H1 (cell line): ENCODE measurements around the gene MYL2. TPM values are rescaled to one million over a fixed set of nuclear protein-coding genes. Genes with fewer than 3 reads are reported as not detected.

Source experiments
- CTCF ChIA-PET: fragments of 300-600 bp; sonication (Branson Sonifier 250); formaldehyde crosslinking; loops from one replicate; lab custom pipeline; 2021; ENCODE audit not compliant: partially characterized antibody; lab: Charles Lee
- POLR2A ChIA-PET: fragments of 300-600 bp; sonication (Branson Sonifier 250); formaldehyde crosslinking; loops from one replicate; lab custom pipeline; 2021; ENCODE audit warnings: inconsistent platforms; ENCODE audit not compliant: partially characterized antibody; lab: Charles Lee
- DNase-seq, 2 experiments: peaks; one replicate each; pipeline versions ENCODE4 v3.0.0 to v3.0.0-alpha.2; 2010 to 2022; ENCODE audit warnings: low spot score in 2 of 2, low read depth in 1 of 2, mixed read lengths in 1 of 2
- FAIRE-seq: peaks from 2 replicates; lab custom pipeline; 2011; peaks lifted over from hg19 to GRCh38; lab: Jason Lieb, UNC
- H2AFZ ChIP-seq: 2 replicates; pipeline ENCODE4 v1.8.1; 2012; ENCODE audit warnings: low read length, inconsistent platforms
- H2AK5ac ChIP-seq: 2 replicates; pipeline ENCODE4 v1.6.1; 2013; ENCODE audit warnings: low read depth, low read length
- H2BK120ac ChIP-seq: replicated peaks from 2 replicates; pipeline ENCODE3; 2013; ENCODE audit warnings: low read depth, low read length, inconsistent platforms
- H2BK12ac ChIP-seq: 2 replicates; pipeline ENCODE4 v1.6.1; 2013; ENCODE audit warnings: low read depth, low read length
- H2BK15ac ChIP-seq: 2 replicates; pipeline ENCODE4 v1.6.1; 2013; ENCODE audit warnings: low read length
- H2BK20ac ChIP-seq: 2 replicates; pipeline ENCODE4 v1.6.1; 2013; ENCODE audit warnings: low read length
- H2BK5ac ChIP-seq: 2 replicates; pipeline ENCODE4 v1.6.1; 2013; ENCODE audit warnings: low read depth, low read length
- H3K14ac ChIP-seq: 2 replicates; pipeline ENCODE4 v1.6.1; 2013; ENCODE audit warnings: inconsistent platforms; ENCODE audit not compliant: insufficient read length
- H3K18ac ChIP-seq: 2 replicates; pipeline ENCODE4 v1.6.1; 2013; ENCODE audit warnings: low read length; ENCODE audit errors: extremely low read depth
- H3K23ac ChIP-seq: 2 replicates; pipeline ENCODE4 v1.6.1; 2013; ENCODE audit warnings: inconsistent platforms; ENCODE audit not compliant: insufficient read length
- H3K23me2 ChIP-seq: 2 replicates; pipeline ENCODE4 v1.6.1; 2013; ENCODE audit warnings: low read depth, low read length
- H3K27ac ChIP-seq: 2 replicates; pipeline ENCODE4 v1.6.1; 2011; ENCODE audit warnings: low read depth, low read length, inconsistent platforms
- H3K27me3 ChIP-seq, 4 experiments: replicated peaks in 1 of 4; 1 replicate in 1 of 4; 2 replicates in 3 of 4; pipeline versions ENCODE4 v1.6.1 to v1.8.1; 2011 to 2013; ENCODE audit warnings: low read length in 3 of 4, mild to moderate bottlenecking in 3 of 4, inconsistent platforms in 2 of 4, mixed read lengths in 2 of 4, moderate library complexity in 1 of 4; ENCODE audit not compliant: control insufficient read depth in 3 of 4, insufficient read depth in 3 of 4; ENCODE audit errors: extremely low read depth in 1 of 4
- H3K36me3 ChIP-seq, 4 experiments: 2 replicates each; pipeline versions ENCODE4 v1.6.1 to v1.8.1; 2011 to 2013; ENCODE audit warnings: mild to moderate bottlenecking in 4 of 4, low read length in 3 of 4, moderate library complexity in 2 of 4, control low read depth in 1 of 4, inconsistent platforms in 1 of 4; ENCODE audit not compliant: insufficient read depth in 4 of 4, control insufficient read depth in 2 of 4
- H3K4ac ChIP-seq: replicated peaks from 2 replicates; pipeline ENCODE3; 2013; ENCODE audit warnings: low read length, low read depth, mixed read lengths, inconsistent platforms; ENCODE audit not compliant: insufficient read length
- H3K4me1 ChIP-seq, 4 experiments: replicated peaks in 1 of 4; 1 replicate in 1 of 4; 2 replicates in 3 of 4; pipeline versions ENCODE4 v1.6.1 to v1.8.1; 2011 to 2013; ENCODE audit warnings: low read length in 3 of 4, inconsistent platforms in 2 of 4, mixed read lengths in 1 of 4; ENCODE audit not compliant: insufficient read depth in 4 of 4, control insufficient read depth in 3 of 4
- H3K4me2 ChIP-seq, 2 experiments: 2 replicates each; pipeline versions ENCODE4 v1.6.1 to v1.8.1; 2011 to 2013; ENCODE audit warnings: low read depth in 2 of 2, low read length in 2 of 2, control low read depth in 1 of 2, inconsistent platforms in 1 of 2, mild to moderate bottlenecking in 1 of 2; ENCODE audit not compliant: insufficient read depth in 1 of 2
- H3K4me3 ChIP-seq, 4 experiments: fragments of 200-600, 300-600 bp in 1 of 4; sonication (generic), shearing (Covaris generic), sonication (Bioruptor Twin) in 1 of 4; 2 replicates each; pipeline versions ENCODE4 v1.5.1 to v1.8.1; 2011 to 2016; ENCODE audit warnings: low read length in 4 of 4, low read depth in 3 of 4, control low read depth in 2 of 4, inconsistent platforms in 2 of 4, mild to moderate bottlenecking in 2 of 4, mixed read lengths in 1 of 4, moderate library complexity in 1 of 4; ENCODE audit not compliant: insufficient read depth in 2 of 4; ENCODE audit errors: extremely low read depth in 1 of 4
- H3K56ac ChIP-seq: replicated peaks from 2 replicates; pipeline ENCODE3; 2013; ENCODE audit warnings: low read depth, mild to moderate bottlenecking, mixed read lengths, low read length, inconsistent platforms; ENCODE audit not compliant: insufficient read length
- H3K79me1 ChIP-seq: 2 replicates; pipeline ENCODE4 v1.6.1; 2013; ENCODE audit warnings: low read depth, low read length, control low read depth
- H3K79me2 ChIP-seq, 2 experiments: 2 replicates each; pipeline versions ENCODE4 v1.6.1 to v1.8.1; 2012 to 2013; ENCODE audit warnings: low read length in 2 of 2, mild to moderate bottlenecking in 2 of 2, inconsistent platforms in 1 of 2; ENCODE audit not compliant: insufficient read depth in 2 of 2, control insufficient read depth in 1 of 2
- H3K9ac ChIP-seq, 4 experiments: replicated peaks in 1 of 4; 1 replicate in 1 of 4; 2 replicates in 3 of 4; pipeline versions ENCODE4 v1.6.1 to v1.8.1; 2011 to 2013; ENCODE audit warnings: low read depth in 3 of 4, low read length in 3 of 4, control low read depth in 2 of 4, mild to moderate bottlenecking in 2 of 4, moderate library complexity in 2 of 4, inconsistent platforms in 1 of 4; ENCODE audit errors: extremely low read depth in 1 of 4
- H3K9me3 ChIP-seq, 2 experiments: 2 replicates each; pipeline versions ENCODE4 v1.6.1 to v1.8.1; 2012 to 2013; ENCODE audit warnings: mild to moderate bottlenecking in 2 of 2, moderate library complexity in 2 of 2, control low read depth in 1 of 2, inconsistent platforms in 1 of 2, low read depth in 1 of 2, low read length in 1 of 2, mixed read lengths in 1 of 2; ENCODE audit not compliant: insufficient read depth in 2 of 2
- H4K20me1 ChIP-seq, 2 experiments: replicated peaks in 1 of 2; 2 replicates each; pipeline versions ENCODE3 to v1.8.1; 2011 to 2013; ENCODE audit warnings: inconsistent platforms in 2 of 2, low read length in 2 of 2, mild to moderate bottlenecking in 1 of 2; ENCODE audit not compliant: insufficient read depth in 2 of 2, control insufficient read depth in 1 of 2
- H4K5ac ChIP-seq: 2 replicates; pipeline ENCODE4 v1.6.1; 2013; ENCODE audit warnings: low read length, low read depth, mixed read lengths, inconsistent platforms; ENCODE audit not compliant: insufficient read length
- H4K8ac ChIP-seq: 2 replicates; pipeline ENCODE4 v1.8.0; 2013; ENCODE audit warnings: mild to moderate bottlenecking, moderate library complexity, low read length, inconsistent platforms; ENCODE audit not compliant: insufficient read depth; ENCODE audit errors: extremely low read depth
- H4K91ac ChIP-seq: replicated peaks from 2 replicates; pipeline ENCODE3; 2013; ENCODE audit warnings: low read length, mixed read lengths, inconsistent platforms; ENCODE audit not compliant: insufficient read length
- ASH2L ChIP-seq: fragments of 200-600, 300-600 bp; sonication (generic); IDR thresholded peaks from one replicate; pipeline ENCODE4 v1.7.1; 2017; ENCODE audit warnings: low read length
- ATF2 ChIP-seq: IDR thresholded peaks from 2 replicates; pipeline ENCODE4 v1.6.1; 2012; ENCODE audit warnings: low read length, inconsistent platforms
- CHD2 ChIP-seq: IDR thresholded peaks from 2 replicates; pipeline ENCODE4 v1.6.1; 2012; ENCODE audit warnings: low read length, improper control_type of control experiment
- CREB1 ChIP-seq: IDR thresholded peaks from 2 replicates; pipeline ENCODE4 v1.6.1; 2012; ENCODE audit warnings: inconsistent platforms
- CTBP2 ChIP-seq: IDR thresholded peaks from 2 replicates; pipeline ENCODE4 v1.7.0; 2011; ENCODE audit warnings: borderline replicate concordance, mild to moderate bottlenecking, moderate library complexity, mixed read lengths, low read length; ENCODE audit not compliant: insufficient read depth, insufficient read length
- HDAC6 ChIP-seq: IDR thresholded peaks from one replicate; pipeline ENCODE4 v1.7.1; 2012; ENCODE audit warnings: low read depth, mild to moderate bottlenecking, inconsistent platforms, low read length, moderate library complexity
- KDM5A ChIP-seq: fragments of 200-600 bp; IDR thresholded peaks from 2 replicates; pipeline ENCODE4 v1.7.1; 2012; ENCODE audit warnings: mild to moderate bottlenecking, low read length, inconsistent platforms, mixed read lengths
- MAX ChIP-seq: IDR thresholded peaks from 2 replicates; pipeline ENCODE4 v1.6.1; 2012; ENCODE audit warnings: inconsistent platforms
- PHF8 ChIP-seq: fragments of 200-600 bp; sonication (generic); conservative IDR thresholded peaks from 2 replicates; pipeline ENCODE4 v1.7.1; 2012; ENCODE audit warnings: low read depth, mild to moderate bottlenecking, inconsistent platforms, low read length, moderate library complexity
- SP1 ChIP-seq: IDR thresholded peaks from 2 replicates; pipeline ENCODE4 v1.6.1; 2011; ENCODE audit warnings: low read depth, low read length
- TEAD4 ChIP-seq: IDR thresholded peaks from 2 replicates; pipeline ENCODE4 v1.6.1; 2012; ENCODE audit warnings: low read depth, low read length, inconsistent platforms, mixed read lengths
- WGBS, 2 experiments: shearing (Covaris generic) in 1 of 2; methylation state at CpG; one replicate each; pipeline versions ENCODE4 v1.1.6 to v1.1.7; 2013 to 2015; ENCODE audit warnings: low lambda C conversion rate in 2 of 2, mixed read lengths in 2 of 2, inconsistent platforms in 1 of 2, low coverage in 1 of 2, missing lambda C conversion rate in 1 of 2; ENCODE audit not compliant: insufficient replicate concordance in 2 of 2, insufficient coverage in 1 of 2, insufficient read length in 1 of 2; ENCODE audit errors: extremely low coverage in 1 of 2, missing lambda C conversion rate in 1 of 2; 5-methylcytosine and 5-hydroxymethylcytosine counted together
- polyA plus RNA-seq, 7 experiments: library from polyadenylated mRNA; depleted of rRNA in 3 of 7; stranded (reverse) in 5 of 7; unstranded in 2 of 7; fragments of >200 nt in 5 of 7; fragments of 200-250 nt in 2 of 7; gene quantifications; 1 replicate in 5 of 7; 2 replicates in 1 of 7; 4 replicates in 1 of 7; pipeline versions ENCODE4 v1.2.1 to v1.2.3, GENCODE V29; 2011 to 2013; ENCODE audit warnings: missing spikeins in 2 of 7, mixed read lengths in 2 of 7
- total RNA-seq: library from RNA; stranded (reverse); fragmentation: NEBNext Ultra II Directional; extraction: Animal tissue kit (Norgen Biotek cat#: 25700); gene quantifications from 2 replicates; pipeline ENCODE4 v1.2.1, GENCODE V29; 2021

The MYL2 gene
- total and polyA plus RNA-seq, 2 of the 8 experiments (the other 6 are each of a cell fraction or from before 2014, with no cell fraction given), result not detected

GRCh38 chr12:110937104-110937641 lies 16.8 kb upstream of the MYL2 start:
- peak; percentile 89 to 95 for DNase-seq
- no peak overlapping the region for H3K18ac ChIP-seq
- no peaks in the 10 kb centered on the region for H3K9me3 ChIP-seq
- POLR2A ChIA-PET, result interaction anchor here (0.7 to 3.6 kb wide), 13 partner anchors 8 to 470 kb away, joined by 3 to 24 read pairs (median 4); no protein-coding TSS in a partner anchor
- no peak overlapping the region for H3K4ac ChIP-seq
- peak overlapping the region; percentile 40; the same call in 1 of the 2 replicates for H2BK5ac ChIP-seq
- H2AK5ac ChIP-seq, result no peak overlapping the region
- H2AFZ ChIP-seq, result no peak overlapping the region
- no peaks in the 10 kb centered on the region for H3K79me1 ChIP-seq
- H3K4me1 ChIP-seq, result peaks cover 1 to 19% (median 10%) of the 10 kb centered on the region in 4 experiments; a peak in 6 of 7 replicates
- peak; percentile 98 for FAIRE-seq
- H2BK120ac ChIP-seq, result no peak overlapping the region
- peak overlapping the region; percentile 71 for H4K5ac ChIP-seq
- H3K23me2 ChIP-seq, result no peaks in the 10 kb centered on the region
- no peaks in the 10 kb centered on the region for H3K36me3 ChIP-seq
- no peak overlapping the region for H3K56ac ChIP-seq
- H4K8ac ChIP-seq, result no peak overlapping the region; the same call in 1 of the 2 replicates
- no peak overlapping the region for H3K14ac ChIP-seq
- no peak overlapping the region for H3K9ac ChIP-seq
- H3K27ac ChIP-seq, result peak overlapping the region; percentile 76; the same call in 1 of the 2 replicates
- H3K4me2 ChIP-seq, result peak overlapping the region; percentile 71 to 79
- H4K20me1 ChIP-seq, result peaks cover 0 to 6% of the 10 kb centered on the region in 2 experiments
- no peak overlapping the region for H3K23ac ChIP-seq
- no peak overlapping the region for H2BK15ac ChIP-seq
- peak overlapping the region; percentile 25 for H4K91ac ChIP-seq
- H3K27me3 ChIP-seq, result peaks cover 0 to 2% (median 0%) of the 10 kb centered on the region in 4 experiments; a peak in 3 of 7 replicates
- peak overlapping the region; percentile 71; the same call in 1 of the 2 replicates for H2BK12ac ChIP-seq
- peaks cover 0 to 2% of the 10 kb centered on the region in 2 experiments; a peak in 1 of 4 replicates for H3K79me2 ChIP-seq
- H3K4me3 ChIP-seq, result peak overlapping the region; percentile 2 to 57 (median 12); a peak in 5 of 8 replicates
- CTCF ChIA-PET, result interaction anchor here (0.5 to 2.2 kb wide), 19 partner anchors 9 to 1351 kb away, joined by 3 to 7 read pairs (median 3); no protein-coding TSS in a partner anchor
- WGBS, 2 experiments, result 1% methylated on average over 21 of the region's 21 CpGs; no CpG with 5 or more reads in 1 of the 2 experiments
- H2BK20ac ChIP-seq, result no peak overlapping the region
- no peak for TF ChIP-seq HDAC6
- no peak for TF ChIP-seq KDM5A
- peak; percentile 75 for TF ChIP-seq TEAD4
- 0 out of 2 replicates have a peak, but pooled peaks have one; percentile 53 for TF ChIP-seq SP1
- peak; percentile 68 for TF ChIP-seq CTBP2
- TF ChIP-seq CREB1, result peak; percentile 57; the same call in 1 of the 2 replicates
- TF ChIP-seq ATF2, result 0 out of 2 replicates have a peak, but pooled peaks have one; percentile 27
- peak; percentile 63 for TF ChIP-seq ASH2L
- TF ChIP-seq PHF8, result no peak
- no peak for TF ChIP-seq CHD2
- peak; percentile 45; the same call in 1 of the 2 replicates for TF ChIP-seq MAX
